22Rv1 (cell line): ENCODE measurements around the gene PPP2R5A.

Source experiments
- CTCF ChIP-seq: fragments of 450-650 bp; IDR thresholded peaks from 2 replicates; pipeline ENCODE4 v1.5.1; 2017; ENCODE audit warnings: mild to moderate bottlenecking
- ZFX ChIP-seq: fragments of 450-650 bp; IDR thresholded peaks from 2 replicates; pipeline ENCODE4 v1.6.1; 2017; ENCODE audit warnings: antibody characterized with exemption, borderline replicate concordance

- TF ChIP-seq CTCF = no peak
- no peak for TF ChIP-seq ZFX
Measured at GRCh38 chr1:212310383-212310782, 25.2 kb downstream of the PPP2R5A start.
